Activated CD4-positive, alpha-beta memory T cell treated with anti-CD3 and anti-CD28 coated beads for 36 hours (primary cell): Measurements from ENCODE around the gene TAS1R2. TPM values are rescaled to one million over a fixed set of nuclear protein-coding genes. Genes with fewer than 3 reads are reported as not detected.
"Not testable (repeated sequence)": the region's sequence is repeated elsewhere in the genome, so short reads cannot be mapped to it uniquely, and the experiment has no call there.

Source experiments
- CTCF ChIA-PET: fragments of 350-600 bp; sonication (Branson Sonifier 250); formaldehyde crosslinking; loops from one replicate; lab custom pipeline; 2021; ENCODE audit warnings: antibody characterized with exemption, inconsistent platforms; lab: Charles Lee
- POLR2A ChIA-PET: fragments of 350-600 bp; sonication (Branson Sonifier 250); formaldehyde crosslinking; loops from one replicate; lab custom pipeline; 2021; ENCODE audit warnings: antibody characterized with exemption; lab: Charles Lee
- DNase-seq: peaks from one replicate; pipeline ENCODE4 v3.0.0-alpha.2; 2020
- H3K27ac Mint-ChIP-seq: one replicate; pipeline ENCODE4 v1.8.0; 2021; ENCODE audit warnings: mixed read lengths
- H3K27me3 Mint-ChIP-seq: one replicate; pipeline ENCODE4 v1.8.0; 2021; ENCODE audit warnings: mixed read lengths
- H3K36me3 Mint-ChIP-seq: one replicate; pipeline ENCODE4 v1.8.0; 2021; ENCODE audit warnings: mixed read lengths
- H3K4me1 Mint-ChIP-seq: one replicate; pipeline ENCODE4 v1.8.0; 2021; ENCODE audit warnings: low read depth, mixed read lengths
- H3K4me3 Mint-ChIP-seq: one replicate; pipeline ENCODE4 v1.8.0; 2021; ENCODE audit warnings: mild to moderate bottlenecking, mixed read lengths
- H3K9me3 Mint-ChIP-seq: one replicate; pipeline ENCODE4 v1.8.0; 2021; ENCODE audit warnings: mixed read lengths
- intact Hi-C: fragments of 100-400 bp; cut with micrococcal nuclease; formaldehyde crosslinking; loops from one replicate; pipeline ENCODE4 v1.15.1; 2023
- total RNA-seq, 2 experiments: library from RNA; stranded (reverse); gene quantifications; one replicate each; pipeline ENCODE4 v1.2.3, GENCODE V29; 2021

TAS1R2 gene
- total RNA-seq, 2 experiments from 2014 or later, result not detected

GRCh38 chr1:18840145-18840544 is 19.3 kb downstream of the TAS1R2 start:
- no peak overlapping the region for H3K27ac Mint-ChIP-seq

GRCh38 chr1:18836654-18837053 is 22.8 kb downstream of the TAS1R2 start:
- Mint-ChIP-seq H3K27me3 (peaks cover 22% of the 10 kb centered on the region), H3K27ac (no peak overlapping the region), H3K9me3 (no peaks in the 10 kb centered on the region), H3K4me1 (no peaks in the 10 kb centered on the region), H3K36me3 (no peaks in the 10 kb centered on the region), H3K4me3 (no peak overlapping the region)
- POLR2A ChIA-PET, result no interaction called here
- intact Hi-C loops, result no loop called here
- CTCF ChIA-PET, result interaction anchor here (1.2 kb wide), 1 partner anchor 13 kb away, joined by 3 read pairs; no protein-coding TSS in a partner anchor
- no peak for DNase-seq

More at GRCh38 chr1:18840145-18840544, 19.3 kb downstream of the TAS1R2 start:
- peaks cover 5% of the 10 kb centered on the region for H3K9me3 Mint-ChIP-seq
- H3K27me3 Mint-ChIP-seq, result peaks cover 24% of the 10 kb centered on the region
- H3K4me3 Mint-ChIP-seq, result no peak overlapping the region
- H3K4me1 Mint-ChIP-seq, result no peaks in the 10 kb centered on the region
- ChIA-PET CTCF (no interaction called here), POLR2A (no interaction called here)
- H3K36me3 Mint-ChIP-seq, result peaks cover 2% of the 10 kb centered on the region
- DNase-seq, result no peak
- intact Hi-C loops, result no loop called here

DNA sequence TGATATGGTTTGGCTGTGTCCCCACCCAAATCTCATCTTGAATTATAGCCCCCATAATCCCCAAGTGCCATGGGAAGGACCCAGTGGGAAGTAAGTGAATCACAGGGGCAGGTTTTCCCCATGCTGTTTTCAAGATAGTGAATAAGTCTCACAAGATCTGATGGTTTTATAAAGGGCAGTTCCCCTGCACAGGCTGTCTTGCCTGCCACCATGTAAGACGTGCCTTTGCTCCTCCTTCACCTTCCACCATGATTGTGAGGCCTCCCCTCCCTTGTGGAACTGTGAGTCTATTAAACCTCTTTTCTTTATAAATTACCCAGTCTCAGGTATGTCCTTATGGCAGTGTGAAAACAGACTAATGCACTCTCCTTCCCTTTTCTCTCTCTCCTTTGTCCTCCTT is 27.1 kb downstream of the TAS1R2 start:
- H3K9me3 Mint-ChIP-seq, H3K36me3 Mint-ChIP-seq, H3K4me3 Mint-ChIP-seq, H3K4me1 Mint-ChIP-seq, CTCF ChIA-PET, intact Hi-C loops, H3K27ac Mint-ChIP-seq, DNase-seq, POLR2A ChIA-PET: not testable (repeated sequence)
- peaks cover 16% of the 10 kb centered on the region for H3K27me3 Mint-ChIP-seq

DNA sequence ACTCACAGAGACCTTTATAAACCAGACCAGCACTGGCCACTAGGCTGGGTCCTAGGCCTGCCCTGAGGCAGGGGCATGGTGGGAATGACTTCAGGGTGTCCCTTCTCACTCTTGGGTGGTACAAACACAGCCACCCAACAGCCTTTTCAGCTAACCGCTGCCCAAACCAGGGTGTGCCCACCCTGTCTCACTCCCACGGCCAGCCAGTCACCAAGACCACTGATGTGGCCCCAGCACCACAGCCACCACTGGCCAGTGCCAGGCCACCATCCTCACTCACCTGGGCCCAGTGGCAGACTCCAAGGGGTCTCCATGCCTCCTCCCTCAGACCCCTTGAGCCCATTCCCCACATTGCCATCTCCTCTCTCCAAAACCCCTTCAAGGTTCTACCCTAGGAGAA is 27.8 kb downstream of the TAS1R2 start:
- H3K27ac Mint-ChIP-seq, result no peak overlapping the region
- H3K4me3 Mint-ChIP-seq, result no peak overlapping the region
- intact Hi-C loops, result no loop called here
- DNase-seq, result no peak
- peaks cover 2% of the 10 kb centered on the region for H3K9me3 Mint-ChIP-seq
- H3K36me3 Mint-ChIP-seq, result no peaks in the 10 kb centered on the region
- ChIA-PET POLR2A (no interaction called here), CTCF (no interaction called here)
- no peaks in the 10 kb centered on the region for H3K4me1 Mint-ChIP-seq
- peaks cover 16% of the 10 kb centered on the region for H3K27me3 Mint-ChIP-seq

DNA sequence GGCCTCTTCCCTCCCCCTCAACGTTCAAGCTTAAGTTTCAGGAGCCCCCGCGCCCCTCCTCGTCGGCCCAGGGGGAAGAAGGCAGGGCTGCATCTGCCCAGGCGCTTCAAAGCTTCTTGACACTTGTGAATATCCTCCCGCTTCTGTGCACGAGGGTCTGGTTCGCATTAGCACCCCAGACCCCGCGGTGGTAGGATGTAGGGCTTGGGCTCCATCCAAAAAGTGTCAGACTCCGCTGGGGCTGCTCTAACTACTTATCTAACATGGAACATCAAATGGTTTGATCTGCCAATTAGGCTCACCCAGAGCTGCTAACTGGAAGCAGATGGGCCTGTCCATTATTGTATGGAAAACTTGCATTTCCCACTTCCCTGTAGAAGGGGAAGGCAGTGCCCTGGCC is 28.9 kb downstream of the TAS1R2 start:
- POLR2A ChIA-PET, result interaction anchor here (0.7 kb wide), 1 partner anchor 46 kb away, joined by 3 read pairs; no protein-coding TSS in a partner anchor
- Mint-ChIP-seq H3K36me3 (no peaks in the 10 kb centered on the region), H3K27ac (no peak overlapping the region)

GRCh38 chr1:18829671-18830070 is 29.8 kb downstream of the TAS1R2 start:
- Mint-ChIP-seq H3K27ac (no peak overlapping the region), H3K36me3 (no peaks in the 10 kb centered on the region), H3K9me3 (peaks cover 2% of the 10 kb centered on the region), H3K4me3 (no peak overlapping the region), H3K27me3 (peaks cover 14% of the 10 kb centered on the region), H3K4me1 (no peaks in the 10 kb centered on the region)
- ChIA-PET CTCF (interaction anchor here (1.6 kb wide), 1 partner anchor 9 kb away, joined by 5 read pairs; no protein-coding TSS in a partner anchor), POLR2A (no interaction called here)
- DNase-seq, result no peak
- intact Hi-C loops, result no loop called here

More for the DNA sequence above, 28.9 kb downstream of the TAS1R2 start:
- Mint-ChIP-seq H3K27me3 (peaks cover 22% of the 10 kb centered on the region), H3K9me3 (peaks cover 2% of the 10 kb centered on the region), H3K4me1 (no peaks in the 10 kb centered on the region), H3K4me3 (no peak overlapping the region)
- no peak for DNase-seq
- CTCF ChIA-PET, result interaction anchor here (1.6 kb wide), 1 partner anchor 10 kb away, joined by 5 read pairs; no protein-coding TSS in a partner anchor
- intact Hi-C loops, result no loop called here

- H3K4me3 Mint-ChIP-seq, result no peak overlapping the region
- no peak for DNase-seq
- POLR2A ChIA-PET, result no interaction called here
- H3K4me1 Mint-ChIP-seq, result no peaks in the 10 kb centered on the region
- H3K27me3 Mint-ChIP-seq, result peaks cover 14% of the 10 kb centered on the region
- CTCF ChIA-PET, result no interaction called here
- intact Hi-C loops, result no loop called here
- H3K36me3 Mint-ChIP-seq, result no peaks in the 10 kb centered on the region
- peaks cover 2% of the 10 kb centered on the region for H3K9me3 Mint-ChIP-seq
- H3K27ac Mint-ChIP-seq, result no peak overlapping the region
These were observed 31.2 kb downstream of the TAS1R2 start for GRCh38 chr1:18828224-18828623.

- CTCF ChIA-PET, result interaction anchor here (0.6 to 2.0 kb wide), 6 partner anchors 13 to 227 kb away, joined by 3 to 6 read pairs (median 4); no protein-coding TSS in a partner anchor
- no peaks in the 10 kb centered on the region for H3K9me3 Mint-ChIP-seq
- intact Hi-C loops, result no loop called here
- H3K4me3 Mint-ChIP-seq, result no peak overlapping the region
- peaks cover 37% of the 10 kb centered on the region for H3K27me3 Mint-ChIP-seq
- DNase-seq, result no peak
- H3K4me1 Mint-ChIP-seq, result peaks cover 1% of the 10 kb centered on the region
- no peak overlapping the region for H3K27ac Mint-ChIP-seq
- no peaks in the 10 kb centered on the region for H3K36me3 Mint-ChIP-seq
- POLR2A ChIA-PET, result no interaction called here
These were observed 36.0 kb downstream of the TAS1R2 start for GRCh38 chr1:18823438-18823837.

GRCh38 chr1:18820791-18821641 is 38.4 kb downstream of the TAS1R2 start:
- Mint-ChIP-seq H3K36me3 (no peaks in the 10 kb centered on the region), H3K9me3 (no peaks in the 10 kb centered on the region), H3K4me3 (no peak overlapping the region), H3K27ac (no peak overlapping the region), H3K4me1 (peaks cover 1% of the 10 kb centered on the region), H3K27me3 (peaks cover 45% of the 10 kb centered on the region)
- intact Hi-C loops, result loop anchor here (2.0 kb wide), 1 partner anchor 224 kb away; no protein-coding TSS in a partner anchor
- POLR2A ChIA-PET, result no interaction called here
- peak; percentile 73 for DNase-seq
- CTCF ChIA-PET, result interaction anchor here (0.7 to 4.0 kb wide), 9 partner anchors 9 to 246 kb away, joined by 3 to 42 read pairs (median 4); no protein-coding TSS in a partner anchor

DNA sequence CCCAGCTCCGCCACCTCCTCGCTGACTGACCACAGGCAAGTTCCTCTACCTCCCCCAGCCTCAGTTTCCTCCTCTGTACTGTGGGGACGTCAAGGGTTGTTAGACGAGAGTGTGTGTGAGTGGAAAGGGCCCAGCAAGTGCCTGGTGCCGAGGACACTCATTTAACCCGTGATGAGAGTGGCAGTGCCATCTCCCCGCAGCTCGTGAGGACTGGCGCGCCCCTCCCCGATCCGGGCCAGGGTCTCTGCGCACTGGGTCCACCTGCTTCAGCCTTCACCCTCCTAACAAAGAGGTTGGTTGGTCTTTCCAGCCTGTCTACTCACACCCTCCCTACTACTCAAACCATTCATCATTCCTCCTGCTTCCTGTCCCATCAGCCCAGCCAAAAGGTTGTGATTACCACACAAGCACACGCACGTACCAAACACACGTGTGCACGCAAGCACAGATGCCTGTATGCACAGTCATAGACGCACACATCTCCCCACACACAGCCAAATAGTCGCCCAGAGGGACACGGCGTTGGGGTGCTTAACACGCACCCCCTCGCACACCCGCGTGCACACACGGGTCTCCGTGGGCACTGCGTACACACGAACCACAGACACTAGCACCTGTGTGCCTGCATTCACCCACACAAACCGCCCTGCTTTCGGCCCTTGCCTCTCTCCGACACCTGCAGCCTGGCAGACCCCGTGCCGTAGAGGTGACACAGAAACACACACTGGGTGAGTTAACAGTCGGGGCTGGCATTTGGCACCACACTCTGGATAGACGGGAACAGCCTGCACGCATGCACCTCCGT is 39.3 kb downstream of the TAS1R2 start:
- intact Hi-C loops, result loop anchor here (2.0 kb wide), 1 partner anchor 223 kb away; no protein-coding TSS in a partner anchor
- peaks cover 42% of the 10 kb centered on the region for H3K27me3 Mint-ChIP-seq
- no peak overlapping the region for H3K4me3 Mint-ChIP-seq
- H3K9me3 Mint-ChIP-seq, result no peaks in the 10 kb centered on the region
- H3K36me3 Mint-ChIP-seq, result no peaks in the 10 kb centered on the region
- no peak for DNase-seq
- H3K27ac Mint-ChIP-seq, result peak overlapping the region; percentile 26
- peaks cover 1% of the 10 kb centered on the region for H3K4me1 Mint-ChIP-seq
- ChIA-PET POLR2A (no interaction called here), CTCF (interaction anchor here (0.7 to 4.0 kb wide), 9 partner anchors 10 to 245 kb away, joined by 3 to 42 read pairs (median 4); no protein-coding TSS in a partner anchor)

GRCh38 chr1:18819203-18819602 is 40.3 kb downstream of the TAS1R2 start:
- H3K4me3 Mint-ChIP-seq, result no peak overlapping the region
- no peaks in the 10 kb centered on the region for H3K36me3 Mint-ChIP-seq
- intact Hi-C loops, result no loop called here
- ChIA-PET POLR2A (no interaction called here), CTCF (interaction anchor here (0.7 to 4.0 kb wide), 4 partner anchors 34 to 222 kb away, joined by 3 to 42 read pairs (median 3); no protein-coding TSS in a partner anchor)
- H3K27ac Mint-ChIP-seq, result no peak overlapping the region
- H3K4me1 Mint-ChIP-seq, result peaks cover 1% of the 10 kb centered on the region
- peaks cover 44% of the 10 kb centered on the region for H3K27me3 Mint-ChIP-seq
- H3K9me3 Mint-ChIP-seq, result no peaks in the 10 kb centered on the region
- DNase-seq, result no peak
